Transverse colon (tissue), 3 donors: ENCODE measurements around the gene MSH3.

Experiments used
- POLR2A ChIP-seq: fragments of 450-650 bp; IDR thresholded peaks from one replicate; pipeline ENCODE4 v1.6.1; 2016; ENCODE audit warnings: antibody characterized with exemption, mild to moderate bottlenecking, moderate library complexity
- TF ChIP-seq, protein P1 (sequence below), 5 experiments: fragments of 200-600 bp in 3 of 5; fragments of 450-650 bp in 2 of 5; sonication (generic) in 3 of 5; IDR thresholded peaks; 1 replicate in 2 of 5; 2 replicates in 3 of 5; pipeline ENCODE4 v1.5.1; 2016 to 2017; ENCODE audit warnings: antibody characterized with exemption in 5 of 5, inconsistent platforms in 3 of 5, mild to moderate bottlenecking in 2 of 5, moderate library complexity in 1 of 5

DNA sequence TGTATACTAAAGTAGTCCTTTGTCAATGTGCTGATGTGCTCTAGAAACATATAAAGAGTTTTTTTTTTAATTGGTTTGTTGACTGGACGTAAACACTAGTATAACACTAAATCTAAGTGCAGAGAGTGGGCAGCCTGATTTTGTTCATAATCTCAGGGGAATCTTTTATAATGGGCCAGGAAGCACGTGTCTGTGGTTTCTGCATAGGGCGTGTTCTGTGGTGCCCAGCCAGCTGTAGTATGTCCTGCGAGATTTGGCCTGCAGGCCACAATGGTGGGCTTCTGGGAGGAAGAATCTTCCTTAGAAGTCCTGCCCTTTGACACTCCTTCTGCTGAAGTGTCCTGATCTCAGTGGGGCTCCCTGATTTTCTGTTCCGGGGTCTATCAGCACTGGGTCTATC, 49.3 kb downstream of the MSH3 start:
- TF ChIP-seq, protein P1, sequence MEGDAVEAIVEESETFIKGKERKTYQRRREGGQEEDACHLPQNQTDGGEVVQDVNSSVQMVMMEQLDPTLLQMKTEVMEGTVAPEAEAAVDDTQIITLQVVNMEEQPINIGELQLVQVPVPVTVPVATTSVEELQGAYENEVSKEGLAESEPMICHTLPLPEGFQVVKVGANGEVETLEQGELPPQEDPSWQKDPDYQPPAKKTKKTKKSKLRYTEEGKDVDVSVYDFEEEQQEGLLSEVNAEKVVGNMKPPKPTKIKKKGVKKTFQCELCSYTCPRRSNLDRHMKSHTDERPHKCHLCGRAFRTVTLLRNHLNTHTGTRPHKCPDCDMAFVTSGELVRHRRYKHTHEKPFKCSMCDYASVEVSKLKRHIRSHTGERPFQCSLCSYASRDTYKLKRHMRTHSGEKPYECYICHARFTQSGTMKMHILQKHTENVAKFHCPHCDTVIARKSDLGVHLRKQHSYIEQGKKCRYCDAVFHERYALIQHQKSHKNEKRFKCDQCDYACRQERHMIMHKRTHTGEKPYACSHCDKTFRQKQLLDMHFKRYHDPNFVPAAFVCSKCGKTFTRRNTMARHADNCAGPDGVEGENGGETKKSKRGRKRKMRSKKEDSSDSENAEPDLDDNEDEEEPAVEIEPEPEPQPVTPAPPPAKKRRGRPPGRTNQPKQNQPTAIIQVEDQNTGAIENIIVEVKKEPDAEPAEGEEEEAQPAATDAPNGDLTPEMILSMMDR (IDR thresholded peaks at IDR 0.05): no peak
- no peak for TF ChIP-seq POLR2A
